Stimulated activated CD8-positive, alpha-beta memory T cell treated with anti-CD3 and anti-CD28 coated beads, Interleukin-15, amount 100 ng/mL, for 24 hours (primary cell): ENCODE results near the gene GID8.

Experiments used
- DNase-seq: peaks from one replicate; pipeline ENCODE4 v3.0.0-alpha.2; 2020; ENCODE audit warnings: low read depth

Gene GID8

DNA sequence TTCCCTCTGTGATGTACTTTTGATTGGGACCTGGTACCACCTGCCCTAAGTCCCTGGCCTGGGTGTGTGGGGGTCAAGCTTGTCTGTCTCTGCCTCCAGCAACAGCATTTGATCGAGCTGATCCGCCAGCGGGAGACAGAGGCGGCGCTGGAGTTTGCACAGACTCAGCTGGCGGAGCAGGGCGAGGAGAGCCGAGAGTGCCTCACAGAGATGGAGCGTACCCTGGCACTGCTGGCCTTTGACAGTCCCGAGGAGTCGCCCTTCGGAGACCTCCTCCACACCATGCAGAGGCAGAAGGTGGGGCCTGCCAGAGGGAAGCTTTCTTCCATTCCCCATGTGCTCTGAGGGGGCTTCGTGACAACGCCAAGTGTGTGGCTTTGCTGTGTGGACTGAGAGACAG is 5.4 kb downstream of the GID8 start:
- no peak for DNase-seq

DNA sequence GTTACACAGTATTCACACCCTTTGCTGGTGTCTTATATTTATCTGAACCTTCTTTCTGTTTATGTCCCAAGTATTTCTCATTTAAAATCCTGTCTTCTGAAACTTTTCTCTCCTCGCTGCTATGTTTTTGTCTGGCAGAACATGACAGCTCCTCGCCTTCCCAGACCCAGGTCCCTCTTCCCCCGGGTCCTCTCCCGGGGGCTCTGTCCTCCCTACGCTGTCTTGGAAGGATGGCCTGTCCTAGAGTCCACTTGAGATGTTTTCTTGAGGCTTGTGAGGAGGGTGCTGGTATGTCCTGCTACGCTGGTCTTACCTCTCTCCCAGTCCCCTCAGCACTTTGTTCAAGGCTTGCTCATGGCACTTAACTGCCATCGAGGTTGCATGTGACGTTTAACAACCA is 6.2 kb downstream of the GID8 start:
- no peak for DNase-seq

DNA sequence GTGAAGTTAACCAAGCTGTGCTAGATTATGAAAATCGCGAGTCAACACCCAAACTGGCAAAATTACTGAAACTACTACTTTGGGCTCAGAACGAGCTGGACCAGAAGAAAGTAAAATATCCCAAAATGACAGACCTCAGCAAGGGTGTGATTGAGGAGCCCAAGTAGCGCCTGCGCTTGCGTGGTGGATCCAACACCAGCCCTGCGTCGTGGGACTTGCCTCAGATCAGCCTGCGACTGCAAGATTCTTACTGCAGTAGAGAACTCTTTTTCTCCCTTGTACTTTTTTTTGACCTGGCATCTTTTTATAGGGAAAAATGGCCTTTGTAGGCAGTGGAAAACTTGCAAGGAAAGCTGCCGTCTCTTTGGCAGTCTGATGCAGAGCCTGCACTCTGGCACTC is 6.8 kb downstream of the GID8 start:
- DNase-seq: no peak

DNA sequence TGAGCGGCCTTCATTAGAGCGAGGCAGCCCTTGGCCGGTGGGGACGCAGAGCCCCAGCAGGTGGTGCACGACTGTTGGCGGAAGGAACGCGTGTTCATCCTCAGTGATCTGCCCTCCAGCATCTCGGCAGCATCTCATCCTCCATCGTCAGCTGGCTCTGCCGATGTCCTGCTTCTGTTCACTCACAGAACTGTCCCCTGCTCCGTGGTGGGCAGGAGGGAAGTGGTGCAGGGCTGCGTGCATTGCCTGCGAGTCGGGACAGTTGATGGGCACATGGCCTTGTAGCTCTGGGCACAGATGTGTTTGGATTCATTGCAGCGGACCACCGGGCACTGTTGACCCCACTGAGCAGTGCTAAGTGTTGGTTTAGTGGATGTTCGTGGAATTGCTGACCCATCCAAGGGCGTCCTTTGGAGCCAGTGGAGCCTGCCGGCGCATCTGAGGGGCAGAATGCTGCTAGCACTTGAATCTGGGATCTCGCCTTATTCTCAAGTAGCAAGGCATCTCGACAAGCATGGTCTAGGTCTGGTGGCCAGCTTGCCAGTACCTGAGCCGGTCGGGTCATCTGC is 7.9 kb downstream of the GID8 start:
- no peak for DNase-seq

DNA sequence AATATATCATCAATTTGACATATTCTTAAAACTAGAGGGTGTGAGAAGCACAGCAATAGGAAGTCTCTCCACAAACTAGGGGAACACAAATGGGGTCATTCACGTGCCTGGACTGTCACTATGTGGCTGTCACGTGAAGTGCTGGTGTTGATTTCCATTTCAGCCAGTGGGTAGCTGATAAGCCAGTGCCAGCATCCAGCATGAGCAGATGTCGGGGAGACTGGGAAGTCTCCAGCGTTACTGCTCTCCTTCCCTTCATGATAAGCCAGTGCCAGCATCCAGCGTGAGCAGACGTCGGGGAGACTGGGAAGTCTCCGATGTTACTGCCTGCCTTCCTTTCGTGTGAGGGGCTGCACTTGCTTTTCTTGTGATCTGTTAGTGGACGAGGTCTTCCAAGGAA is 9.0 kb downstream of the GID8 start:
- DNase-seq: no peak

DNA sequence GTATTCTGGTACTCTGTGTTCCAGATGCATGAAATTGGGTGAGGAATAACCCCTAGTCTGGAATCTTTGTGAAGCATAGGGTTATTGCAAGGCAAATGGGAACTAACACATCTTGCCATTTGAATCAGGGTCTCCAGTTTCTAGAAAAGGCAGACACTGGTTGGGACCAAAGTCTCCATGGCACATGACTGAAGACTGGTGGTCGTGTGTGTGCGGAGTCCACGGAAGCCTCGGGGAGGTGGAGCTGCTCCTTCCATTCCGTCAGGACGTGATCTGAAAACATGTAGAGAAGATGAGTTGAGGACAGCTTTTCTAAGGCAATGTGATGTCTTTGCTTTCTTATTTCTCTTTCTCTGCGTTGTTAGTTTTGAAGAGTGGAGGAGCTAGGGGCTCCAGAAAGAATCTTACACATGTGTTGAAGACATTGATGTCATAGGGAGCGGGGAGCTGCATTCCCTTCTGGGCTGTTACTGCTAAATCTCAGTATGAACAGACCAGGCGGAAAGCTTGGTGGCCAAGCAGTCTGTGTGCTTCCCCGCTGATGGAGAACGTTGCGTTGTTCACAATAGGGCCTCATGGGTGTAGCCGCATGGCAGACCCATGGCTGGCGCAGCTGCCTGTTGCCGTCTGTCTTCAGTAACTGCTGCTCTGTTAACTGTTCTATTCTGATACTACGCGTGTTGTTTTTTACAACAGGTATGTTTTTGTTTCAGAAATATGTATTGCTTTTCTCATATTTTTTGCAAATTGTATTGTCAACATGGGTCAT is 9.8 kb downstream of the GID8 start:
- no peak for DNase-seq

DNA sequence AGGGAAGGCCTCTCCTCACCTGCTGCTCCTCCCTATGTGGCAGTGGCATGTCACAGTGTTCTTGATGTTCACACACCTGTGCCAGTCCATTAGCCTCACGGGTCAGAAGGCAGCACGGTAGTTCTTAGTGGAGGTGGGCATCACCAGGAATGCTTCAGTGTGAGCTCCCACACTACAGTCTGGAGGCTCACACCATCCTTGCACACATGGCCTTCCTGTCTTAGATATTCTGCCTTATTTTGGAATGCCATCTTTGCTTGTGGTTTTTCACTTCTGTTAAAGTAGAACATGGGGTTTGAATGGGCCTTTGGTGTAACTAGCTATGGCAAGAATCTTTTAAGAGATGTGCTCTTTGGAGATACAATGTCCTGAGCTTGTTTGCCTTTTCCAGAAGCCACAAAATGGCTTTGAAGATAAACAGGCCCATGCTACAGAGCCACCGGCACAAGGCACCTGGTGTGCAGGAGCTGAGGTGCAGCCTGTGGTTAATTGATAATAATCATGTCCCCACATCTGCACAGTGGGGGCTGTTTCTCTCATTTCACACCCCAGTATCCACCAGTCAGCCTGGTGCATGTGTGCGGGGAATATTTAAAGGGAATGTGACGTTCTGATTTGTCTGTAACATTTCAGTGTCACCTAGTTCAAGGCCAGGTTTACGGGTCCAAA is 11.3 kb downstream of the GID8 start:
- no peak for DNase-seq

DNA sequence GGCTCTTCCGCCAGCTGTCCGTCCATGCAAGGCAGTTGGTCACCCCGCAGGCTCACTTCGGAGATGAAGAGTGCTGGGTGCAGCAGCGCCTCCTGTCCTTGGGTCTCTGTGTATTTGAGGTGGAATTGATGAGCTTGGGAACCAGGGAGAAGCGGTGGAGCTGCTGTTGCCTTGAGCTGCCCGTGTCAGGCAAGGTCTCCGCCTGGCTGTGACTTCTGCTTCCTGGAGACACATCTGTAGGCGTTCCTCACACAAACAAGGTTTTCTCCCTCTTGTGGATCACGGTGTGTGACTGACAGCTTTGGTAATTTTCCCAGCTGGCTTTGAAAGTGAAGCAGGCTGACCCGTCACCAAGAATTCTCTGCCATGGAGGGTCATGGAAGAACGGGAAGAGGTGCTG is 12.0 kb downstream of the GID8 start:
- no peak for DNase-seq

DNA sequence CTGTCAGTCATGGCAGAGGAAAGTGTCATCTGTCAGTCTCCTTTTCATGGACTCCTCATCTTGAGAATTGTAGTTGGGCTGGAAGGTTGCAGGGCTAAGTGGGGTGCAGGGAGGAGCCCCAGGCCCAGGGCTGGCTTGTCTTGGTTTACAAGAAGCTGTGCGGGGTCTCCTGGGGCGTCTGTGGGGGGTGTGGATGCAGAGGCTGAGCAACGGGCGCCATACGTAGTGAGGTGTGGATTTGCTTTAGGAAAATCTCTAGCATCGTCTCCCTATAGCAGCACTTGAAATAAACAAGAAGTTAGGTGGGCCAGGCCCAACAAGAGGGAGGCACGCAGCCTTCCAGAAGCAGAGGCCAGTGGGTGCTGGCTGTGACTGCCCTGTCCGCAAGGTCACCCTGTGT is 12.8 kb downstream of the GID8 start:
- no peak for DNase-seq

DNA sequence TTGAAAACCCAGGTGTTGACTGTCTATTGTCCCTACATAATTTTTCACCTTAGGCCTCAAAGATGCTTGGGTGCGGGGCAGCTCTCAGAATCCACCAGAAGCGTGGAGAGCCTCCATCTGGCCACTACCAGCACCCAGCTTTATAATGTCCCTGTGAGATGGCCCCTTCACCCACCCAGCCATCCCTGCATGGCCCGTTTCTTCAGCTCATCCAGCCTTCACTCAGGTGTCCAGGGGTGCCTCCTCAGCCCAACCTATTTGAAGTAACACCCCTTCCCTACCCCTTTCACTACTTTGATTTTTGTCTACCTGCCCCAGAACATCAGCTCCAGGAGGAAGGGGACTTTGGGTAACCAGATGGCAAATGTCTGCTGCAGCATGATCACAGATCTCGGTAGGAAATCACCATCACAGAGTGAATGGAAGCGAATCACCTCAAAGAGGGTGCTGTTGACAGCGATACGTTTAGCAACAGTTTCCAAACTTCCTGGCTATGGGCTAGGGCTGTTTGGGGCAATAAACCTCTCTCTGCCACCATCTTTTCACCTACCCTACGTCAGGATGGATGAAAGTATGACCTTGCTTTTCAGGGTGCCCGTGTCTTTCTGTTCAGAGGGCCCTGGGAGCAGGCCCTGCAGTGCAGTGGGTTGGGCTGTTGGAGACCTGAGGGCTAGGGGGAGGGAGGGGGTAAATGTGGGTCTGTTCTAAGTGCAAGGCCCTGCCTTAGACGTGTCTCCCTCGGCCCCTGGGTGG is 13.4 kb downstream of the GID8 start:
- DNase-seq: no peak

DNA sequence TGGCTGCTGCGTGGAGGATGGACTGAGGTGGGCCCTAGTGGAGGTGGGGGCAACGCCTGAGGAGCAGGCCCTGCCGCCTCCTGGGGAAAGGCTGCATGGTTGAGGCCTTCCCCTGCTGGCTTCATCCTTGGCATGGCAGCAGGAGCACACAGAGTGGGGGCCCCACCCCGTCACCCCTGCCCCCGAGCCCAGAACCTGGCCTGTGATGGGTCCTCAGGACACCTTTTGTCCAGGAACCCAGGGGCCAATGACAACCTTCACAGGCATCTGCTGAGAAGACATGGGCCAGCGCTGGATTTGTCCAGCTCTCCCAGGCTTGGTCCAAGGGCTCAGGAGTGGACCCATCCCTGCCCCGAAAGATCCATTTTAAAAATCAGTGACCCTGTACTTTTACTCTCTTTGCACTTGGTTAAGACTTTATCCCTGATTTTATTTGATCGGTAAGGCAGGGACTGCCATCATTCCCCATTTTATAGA is 14.0 kb downstream of the GID8 start:
- no peak for DNase-seq

DNA sequence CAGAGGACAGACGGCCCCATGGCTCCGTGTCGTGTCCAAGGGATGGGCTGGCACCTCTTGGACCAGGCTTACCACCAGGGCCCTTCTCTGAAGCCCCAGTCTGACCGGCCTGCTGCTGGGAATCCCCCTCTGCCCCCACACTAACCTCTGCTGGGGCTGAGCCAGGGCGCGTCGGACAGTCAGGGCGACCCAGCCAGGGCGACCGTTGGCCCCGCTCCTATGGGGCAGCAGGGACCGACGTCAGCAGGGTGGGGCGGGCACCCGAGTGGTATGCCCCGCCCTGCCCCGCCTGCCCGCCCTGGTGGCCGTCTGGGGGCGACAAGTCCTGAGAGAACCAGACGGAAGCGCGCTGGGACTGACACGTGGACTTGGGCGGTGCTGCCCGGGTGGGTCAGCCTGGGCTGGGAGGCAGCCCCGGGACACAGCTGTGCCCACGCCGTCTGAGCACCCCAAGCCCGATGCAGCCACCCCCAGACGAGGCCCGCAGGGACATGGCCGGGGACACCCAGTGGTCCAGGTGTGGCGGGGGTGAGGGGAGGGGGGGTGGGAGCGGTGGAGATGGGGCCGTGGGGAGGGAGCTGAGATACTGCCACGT is 14.5 kb downstream of the GID8 start, which contains the start of gene SLC17A9:
Gene SLC17A9 (plus strand): TSS at position 337 of the 595 bp plus-strand sequence. CDS start 122 bp downstream, at position 459.
- DNase-seq: no peak

DNA sequence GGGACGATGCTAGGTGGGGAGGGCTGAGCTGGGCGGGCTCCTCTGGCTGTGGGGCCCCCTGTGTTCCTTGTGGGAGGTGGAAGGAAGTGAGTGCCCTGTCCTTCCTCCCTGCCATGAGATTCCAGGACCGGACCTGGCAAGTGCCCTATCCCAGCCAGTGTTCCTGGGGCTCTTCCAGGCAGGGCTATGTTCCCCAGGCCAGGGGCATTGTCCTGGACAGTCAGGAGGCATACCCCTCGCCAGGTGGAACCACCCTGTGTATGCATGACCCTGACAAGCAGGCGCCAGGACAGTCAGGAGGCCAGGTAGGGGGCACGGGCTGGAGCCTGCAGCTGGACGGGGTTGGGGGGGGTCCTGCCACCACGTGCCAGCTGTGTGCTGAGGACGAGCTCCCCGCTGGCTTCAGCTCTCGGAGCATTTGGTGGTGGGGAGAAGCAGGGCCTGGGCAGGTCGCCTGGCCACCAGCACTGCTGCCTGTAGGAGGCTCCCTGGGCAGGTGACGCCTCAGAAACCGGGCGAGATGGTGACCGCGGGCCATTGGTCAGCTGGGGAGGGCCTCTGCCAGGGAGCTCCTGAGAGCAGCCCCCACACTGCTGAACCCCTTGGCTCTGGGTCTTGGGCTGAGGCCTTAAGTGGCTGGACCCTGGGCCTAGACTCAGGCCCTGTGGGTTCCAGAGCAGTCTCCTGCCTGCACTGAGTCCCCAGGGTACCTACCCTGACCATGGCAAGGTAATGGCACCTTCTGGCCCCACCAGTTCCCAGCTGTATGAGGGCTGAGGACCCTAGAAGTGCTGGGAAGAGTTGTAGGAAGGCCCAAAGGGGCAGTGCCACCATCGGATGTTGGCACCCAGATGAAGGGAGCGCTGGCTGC is 15.3 kb downstream of the GID8 start:
- no peak for DNase-seq

DNA sequence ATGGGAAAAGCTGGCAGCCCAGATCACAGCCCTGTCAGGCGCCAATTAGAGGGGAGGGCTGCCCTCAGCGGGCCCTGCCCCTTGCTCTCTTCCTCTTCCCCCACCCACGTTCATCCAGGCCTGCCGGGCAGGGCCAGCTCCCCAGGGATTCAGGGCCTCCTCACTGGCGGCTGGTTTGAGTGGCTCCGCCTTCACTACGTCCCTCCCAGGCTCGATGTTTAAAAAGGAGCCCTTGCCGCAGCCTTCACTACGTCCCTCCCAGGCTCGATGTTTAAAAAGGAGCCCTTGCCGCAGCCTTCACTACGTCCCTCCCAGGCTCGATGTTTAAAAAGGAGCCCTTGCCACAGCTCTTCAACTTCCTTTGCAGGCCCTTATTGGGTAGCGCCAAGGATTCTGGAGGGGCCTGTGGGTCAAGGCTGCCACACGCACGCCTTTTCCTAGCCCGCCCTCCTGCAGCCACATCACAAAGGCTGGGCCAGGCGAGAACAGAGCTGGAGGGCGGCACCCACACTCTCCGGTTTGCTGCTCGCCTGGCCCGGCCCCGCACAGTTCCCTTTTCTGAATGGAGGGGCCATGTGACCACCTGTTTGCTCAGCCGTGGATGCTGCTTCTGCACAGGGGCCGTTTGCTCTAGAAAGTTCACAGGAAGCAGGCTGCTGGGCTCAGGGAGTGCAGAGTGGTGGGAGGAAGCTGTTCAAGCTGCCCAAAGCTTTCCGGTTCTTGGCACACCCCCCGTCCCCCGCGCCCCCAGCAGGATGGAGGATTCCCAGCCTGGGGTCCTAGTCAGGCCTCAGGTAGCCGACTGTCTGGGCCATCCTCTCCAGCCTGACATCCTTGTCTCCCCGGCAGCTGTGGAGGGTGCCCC is 16.1 kb downstream of the GID8 start:
- DNase-seq: no peak

DNA sequence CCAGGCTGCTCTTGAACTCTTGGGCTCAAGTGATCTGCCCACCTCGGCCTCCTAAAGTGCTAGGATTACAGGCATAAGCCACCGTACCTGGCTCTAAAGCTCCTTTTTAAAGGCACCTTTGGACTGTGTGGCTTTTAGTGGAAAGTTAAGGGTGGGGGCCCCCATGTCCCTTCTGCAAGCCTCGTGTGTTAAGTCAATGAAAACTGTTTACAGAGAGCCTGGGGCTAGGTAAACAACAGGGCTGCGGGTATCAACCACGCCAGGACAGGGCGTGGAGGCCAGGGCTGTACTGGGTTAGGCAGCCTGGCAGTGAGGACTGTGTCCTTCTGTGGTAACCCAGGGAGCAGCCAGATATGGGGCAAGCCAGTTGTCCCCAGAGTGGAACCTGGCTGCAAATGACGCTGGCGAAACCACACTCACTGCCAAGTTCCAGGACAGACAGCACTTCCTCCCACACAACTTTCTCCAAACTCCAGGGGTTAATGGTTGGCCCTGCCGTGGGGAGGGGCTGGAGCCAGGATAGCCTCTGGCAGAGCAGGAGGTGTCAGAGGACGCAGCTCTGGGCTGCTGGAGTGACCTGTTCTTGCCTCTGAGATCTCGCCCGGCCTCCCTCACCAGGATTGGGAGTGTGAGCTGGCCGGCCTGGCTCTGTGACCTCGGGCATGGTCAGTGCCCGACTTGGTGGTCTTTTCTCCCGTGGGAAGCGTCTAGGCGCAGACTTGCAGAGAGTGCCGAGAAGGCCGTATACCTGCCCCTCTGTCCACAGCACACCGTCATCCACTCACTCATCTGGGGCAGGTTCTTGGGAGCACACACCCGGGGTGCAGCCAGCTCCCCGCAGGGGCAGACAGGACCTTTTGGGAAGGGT is 17.8 kb downstream of the GID8 start:
- no peak for DNase-seq

DNA sequence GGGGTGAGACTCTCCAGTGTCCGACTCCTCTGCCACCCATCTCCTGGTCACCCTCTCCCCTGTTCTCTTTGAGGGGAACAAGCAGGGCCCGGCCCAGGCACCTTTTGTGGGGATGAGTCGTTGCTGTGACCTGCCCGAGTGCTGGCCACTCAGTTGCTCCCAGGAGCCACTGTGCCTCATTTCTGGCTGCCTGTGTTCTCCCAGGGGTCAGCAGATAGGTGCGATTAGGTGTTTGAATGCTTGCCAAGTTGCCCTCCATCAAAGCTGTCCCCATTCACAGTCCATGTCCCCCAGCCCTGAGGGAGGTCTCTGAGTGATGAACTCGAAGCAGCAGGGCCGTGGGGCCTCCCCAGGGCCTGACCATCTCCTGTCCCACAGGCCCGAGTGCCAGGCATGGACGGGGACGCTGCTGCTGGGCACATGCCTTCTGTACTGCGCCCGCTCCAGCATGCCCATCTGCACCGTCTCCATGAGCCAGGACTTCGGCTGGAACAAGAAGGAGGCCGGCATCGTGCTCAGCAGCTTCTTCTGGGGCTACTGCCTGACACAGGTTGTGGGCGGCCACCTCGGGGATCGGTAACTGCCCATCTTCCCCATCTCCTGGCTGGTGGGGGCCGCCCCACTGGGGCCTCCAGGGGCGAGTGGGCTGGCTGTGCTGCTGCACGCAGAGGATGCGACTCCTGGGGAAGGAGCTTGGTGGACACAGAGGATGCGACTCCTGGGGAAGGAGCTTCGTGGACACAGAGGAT is 18.6 kb downstream of the GID8 start:
- no peak for DNase-seq

DNA sequence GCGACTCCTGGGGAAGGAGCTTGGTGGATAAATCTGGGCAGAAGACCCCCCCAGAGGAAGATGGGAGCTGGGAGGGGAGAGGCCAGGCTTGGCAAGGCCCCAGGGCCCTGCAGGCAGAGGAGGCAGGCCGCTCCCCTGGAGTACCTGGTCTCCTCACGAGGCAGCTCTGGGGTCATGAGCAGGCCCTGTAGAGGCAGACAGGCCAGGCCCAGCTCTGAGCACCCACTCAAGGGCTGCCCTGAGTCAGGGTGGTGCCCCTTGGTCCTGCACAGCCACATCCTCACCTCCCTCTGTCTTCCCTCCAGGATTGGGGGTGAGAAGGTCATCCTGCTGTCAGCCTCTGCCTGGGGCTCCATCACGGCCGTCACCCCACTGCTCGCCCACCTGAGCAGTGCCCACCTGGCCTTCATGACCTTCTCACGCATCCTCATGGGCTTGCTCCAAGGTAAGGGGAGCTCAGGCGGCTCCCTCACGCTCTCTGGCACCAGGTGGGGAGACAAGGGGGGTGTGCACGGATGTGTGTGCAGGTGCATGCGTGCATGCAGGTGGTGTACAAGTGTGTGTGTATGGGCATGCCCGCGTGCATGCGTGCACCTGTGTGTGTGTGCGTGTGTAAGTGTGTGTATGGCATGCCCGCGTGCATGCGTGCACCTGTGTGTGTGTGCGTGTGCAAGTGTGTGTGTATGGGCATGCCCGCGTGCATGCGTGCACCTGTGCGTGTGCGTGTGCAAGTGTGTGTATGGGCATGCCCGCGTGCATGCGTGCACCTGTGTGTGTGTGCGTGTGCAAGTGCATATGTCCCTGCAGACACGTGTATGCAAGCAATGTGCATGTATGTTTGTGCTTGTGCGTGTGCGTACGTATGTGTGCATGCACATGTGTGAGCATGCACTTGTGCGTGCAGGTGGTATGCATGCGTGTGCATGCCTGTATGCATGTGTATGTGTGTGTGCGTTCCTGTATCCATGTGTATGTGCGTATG is 19.5 kb downstream of the GID8 start:
- DNase-seq: no peak
